Measurements from ENCODE around the gene CCND1.
A peak's percentile ranks its signal among the peaks of the same experiment; 100 is the strongest.

Gene CCND1

GRCh38 chr11:69630424-69630823 is 10.5 kb upstream of the CCND1 start:
- no peak for FAIRE-seq
- no peak for DNase-seq (ENCODE audit: insufficient read length, low spot score)
- TF ChIP-seq POLR2A (IDR thresholded peaks at IDR 0.05; ENCODE audit: low read depth, low read length): no peak

DNA sequence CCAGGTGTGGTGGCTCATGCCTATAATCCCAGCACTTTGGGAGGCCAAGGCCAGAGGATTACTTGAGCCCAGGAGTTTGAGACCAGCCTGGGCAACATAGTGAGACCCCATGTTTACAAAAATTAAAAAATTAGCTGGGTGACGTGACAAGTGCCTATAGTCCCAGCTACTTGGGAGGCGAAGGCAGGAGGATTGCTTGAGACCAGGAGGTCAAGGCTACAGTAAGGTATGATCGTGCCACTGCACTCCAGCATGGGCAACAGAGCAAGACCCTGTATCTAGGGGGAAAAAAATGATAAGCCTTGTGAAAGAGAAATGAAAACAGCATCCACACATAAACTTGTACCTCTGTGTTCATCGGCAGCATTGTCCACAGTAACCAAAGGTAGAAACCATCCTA is 8.1 kb upstream of the CCND1 start:
- no peak for TF ChIP-seq POLR2A (IDR thresholded peaks at IDR 0.05; ENCODE audit: low read depth, low read length)
- no peak for DNase-seq (ENCODE audit: insufficient read length, low spot score)
- FAIRE-seq: no peak

DNA sequence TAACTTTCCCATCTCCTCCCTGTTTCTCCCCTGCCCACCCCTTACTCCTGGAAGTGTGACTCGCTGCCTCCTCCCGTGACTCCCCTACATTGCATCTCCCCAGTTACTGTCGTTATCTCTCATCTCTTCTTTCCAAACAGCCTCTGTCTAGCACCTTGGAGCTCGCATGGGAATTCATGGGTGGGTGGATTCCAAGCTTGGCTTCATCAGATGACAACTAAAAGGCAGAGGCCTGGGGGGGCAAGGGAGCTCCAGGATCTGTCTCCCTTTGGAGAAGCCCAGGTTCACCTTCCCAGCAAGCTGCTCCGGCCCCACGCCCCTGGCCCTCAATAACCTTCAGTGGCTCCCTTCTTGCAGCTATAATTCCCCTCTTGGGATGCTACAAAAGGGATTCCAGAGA is 6.9 kb upstream of the CCND1 start:
- DNase-seq (ENCODE audit: insufficient read length, low spot score) (no peak), FAIRE-seq (no peak)
- no peak for TF ChIP-seq POLR2A (IDR thresholded peaks at IDR 0.05; ENCODE audit: low read depth, low read length)

DNA sequence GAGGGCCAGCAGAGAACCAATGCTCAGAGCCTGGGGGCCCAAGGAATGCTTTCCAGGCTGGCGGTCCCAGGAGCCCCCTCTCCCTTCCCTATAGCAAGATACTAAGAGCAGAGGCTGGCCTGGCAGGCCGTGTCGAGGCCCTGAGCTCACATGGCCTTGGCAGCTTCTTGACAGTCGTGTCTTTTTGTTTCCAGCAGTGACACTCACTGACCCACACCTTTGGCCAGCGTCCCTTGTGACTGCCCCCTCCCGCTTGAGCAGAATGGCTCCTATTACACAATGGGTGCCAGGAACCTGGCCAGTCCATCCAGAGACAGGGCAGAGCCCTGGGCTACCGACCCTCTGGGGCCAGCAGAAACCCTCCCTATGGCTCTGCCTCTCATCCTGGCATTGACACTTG is 6.4 kb upstream of the CCND1 start:
- no peak for TF ChIP-seq POLR2A (IDR thresholded peaks at IDR 0.05; ENCODE audit: low read depth, low read length)
- FAIRE-seq (no peak), DNase-seq (ENCODE audit: insufficient read length, low spot score) (no peak)

DNA sequence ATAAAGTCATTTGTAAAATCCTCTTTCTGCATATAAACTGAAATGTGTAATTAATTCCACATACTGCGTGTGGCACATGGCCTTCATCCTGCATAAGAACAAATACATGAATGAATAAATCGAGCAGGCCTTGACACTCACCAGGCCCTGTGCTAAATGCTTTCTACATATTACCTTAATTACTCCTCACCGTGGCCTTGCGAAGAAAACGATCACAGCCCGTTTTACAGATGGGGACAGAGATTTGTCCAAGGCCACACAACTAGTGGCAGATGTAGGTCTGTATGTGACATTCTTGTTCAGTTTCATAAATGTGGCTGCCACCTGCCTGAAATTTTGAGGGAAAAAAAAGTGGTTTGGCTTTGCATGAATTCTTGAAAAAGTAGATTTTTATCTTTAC is 5.8 kb upstream of the CCND1 start:
- DNase-seq (ENCODE audit: insufficient read length, low spot score) (no peak), FAIRE-seq (no peak)
- no peak for TF ChIP-seq POLR2A (IDR thresholded peaks at IDR 0.05; ENCODE audit: low read depth, low read length)

DNA sequence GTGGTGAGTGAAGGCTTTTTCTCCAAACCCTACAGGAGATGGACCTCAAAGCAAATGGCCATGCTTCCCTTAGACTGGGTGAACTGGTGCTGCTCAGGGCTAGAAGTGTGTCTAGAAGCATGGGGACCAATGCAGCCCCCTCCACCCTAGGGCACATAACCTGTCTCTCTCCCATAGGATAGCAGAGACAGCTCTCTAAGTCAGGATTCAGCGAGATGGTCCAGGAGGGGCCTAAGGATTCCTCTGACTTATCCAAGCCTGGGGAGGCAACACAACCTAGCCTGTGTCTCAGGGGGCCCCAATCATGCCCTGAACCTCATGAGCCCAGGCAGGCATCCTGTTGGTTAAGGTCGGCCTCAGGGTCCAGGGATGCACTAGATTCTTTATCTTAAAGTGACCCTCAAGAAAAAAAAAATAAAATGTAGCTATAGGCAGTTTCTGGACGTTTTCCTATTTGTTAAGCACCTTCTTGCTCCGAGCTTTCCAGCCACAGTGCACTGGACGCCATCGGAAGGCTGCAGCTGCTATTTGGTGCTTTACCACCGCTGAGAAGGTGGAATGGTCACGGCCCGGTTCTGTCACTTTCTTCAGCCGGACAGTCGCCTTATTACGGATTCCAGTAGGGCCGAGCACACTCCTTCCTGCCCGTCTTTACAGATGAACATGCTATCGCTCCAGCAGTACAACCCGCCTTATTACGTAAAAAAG is 5.0 kb upstream of the CCND1 start:
- DNase-seq (ENCODE audit: insufficient read length, low spot score): no peak
- no peak for TF ChIP-seq POLR2A (IDR thresholded peaks at IDR 0.05; ENCODE audit: low read depth, low read length)
- no peak for FAIRE-seq

GRCh38 chr11:69636512-69637197 is 4.3 kb upstream of the CCND1 start:
- no peak for FAIRE-seq
- no peak for TF ChIP-seq POLR2A (IDR thresholded peaks at IDR 0.05; ENCODE audit: low read depth, low read length)
- no peak for DNase-seq (ENCODE audit: insufficient read length, low spot score)

- DNase-seq (ENCODE audit: insufficient read length, low spot score) (no peak), FAIRE-seq (no peak)
- TF ChIP-seq POLR2A (IDR thresholded peaks at IDR 0.05; ENCODE audit: low read depth, low read length): no peak
Measured at GRCh38 chr11:69637198-69637940, 3.6 kb upstream of the CCND1 start.

- TF ChIP-seq POLR2A (IDR thresholded peaks at IDR 0.05; ENCODE audit: low read depth, low read length): no peak
- DNase-seq (ENCODE audit: insufficient read length, low spot score): no peak
- no peak for FAIRE-seq
Measured at GRCh38 chr11:69637941-69638871, 2.8 kb upstream of the CCND1 start.

- no peak for FAIRE-seq
- TF ChIP-seq POLR2A (IDR thresholded peaks at IDR 0.05; ENCODE audit: low read depth, low read length): peak; percentile 49; the same call in 1 of the 2 replicates
- peak; percentile 94 for DNase-seq (ENCODE audit: insufficient read length, low spot score)
Measured at GRCh38 chr11:69638941-69639681, 1.8 kb upstream of the CCND1 start.

DNA sequence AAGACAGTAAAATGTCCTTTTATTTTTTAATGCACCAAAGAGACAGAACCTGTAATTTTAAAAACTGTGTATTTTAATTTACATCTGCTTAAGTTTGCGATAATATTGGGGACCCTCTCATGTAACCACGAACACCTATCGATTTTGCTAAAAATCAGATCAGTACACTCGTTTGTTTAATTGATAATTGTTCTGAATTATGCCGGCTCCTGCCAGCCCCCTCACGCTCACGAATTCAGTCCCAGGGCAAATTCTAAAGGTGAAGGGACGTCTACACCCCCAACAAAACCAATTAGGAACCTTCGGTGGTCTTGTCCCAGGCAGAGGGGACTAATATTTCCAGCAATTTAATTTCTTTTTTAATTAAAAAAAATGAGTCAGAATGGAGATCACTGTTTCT is 1.1 kb upstream of the CCND1 start:
- DNase-seq (ENCODE audit: insufficient read length, low spot score) (no peak), FAIRE-seq (no peak)
- no peak for TF ChIP-seq POLR2A (IDR thresholded peaks at IDR 0.05; ENCODE audit: low read depth, low read length)

DNA sequence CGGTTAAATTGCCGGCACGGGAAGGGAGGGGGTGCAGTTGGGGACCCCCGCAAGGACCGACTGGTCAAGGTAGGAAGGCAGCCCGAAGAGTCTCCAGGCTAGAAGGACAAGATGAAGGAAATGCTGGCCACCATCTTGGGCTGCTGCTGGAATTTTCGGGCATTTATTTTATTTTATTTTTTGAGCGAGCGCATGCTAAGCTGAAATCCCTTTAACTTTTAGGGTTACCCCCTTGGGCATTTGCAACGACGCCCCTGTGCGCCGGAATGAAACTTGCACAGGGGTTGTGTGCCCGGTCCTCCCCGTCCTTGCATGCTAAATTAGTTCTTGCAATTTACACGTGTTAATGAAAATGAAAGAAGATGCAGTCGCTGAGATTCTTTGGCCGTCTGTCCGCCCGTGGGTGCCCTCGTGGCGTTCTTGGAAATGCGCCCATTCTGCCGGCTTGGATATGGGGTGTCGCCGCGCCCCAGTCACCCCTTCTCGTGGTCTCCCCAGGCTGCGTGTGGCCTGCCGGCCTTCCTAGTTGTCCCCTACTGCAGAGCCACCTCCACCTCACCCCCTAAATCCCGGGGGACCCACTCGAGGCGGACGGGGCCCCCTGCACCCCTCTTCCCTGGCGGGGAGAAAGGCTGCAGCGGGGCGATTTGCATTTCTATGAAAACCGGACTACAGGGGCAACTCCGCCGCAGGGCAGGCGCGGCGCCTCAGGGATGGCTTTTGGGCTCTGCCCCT is 529 bp upstream of the CCND1 start:
- FAIRE-seq (no peak), DNase-seq (ENCODE audit: insufficient read length, low spot score) (no peak)
- TF ChIP-seq POLR2A (IDR thresholded peaks at IDR 0.05; ENCODE audit: low read depth, low read length): no peak

All from H54 (cell line).